Fibroblast of lung (primary cell): ENCODE results near the gene TC2N. TPM values are rescaled to one million over a fixed set of nuclear protein-coding genes. Genes with fewer than 3 reads are reported as not detected.
A peak's percentile ranks its signal among the peaks of the same experiment; 100 is the strongest.

Source experiments
- DNase-seq, 2 donors: peaks; one replicate each; pipeline versions ENCODE4 v3.0.0 to v3.0.0-alpha.2; 2010; ENCODE audit warnings: low read depth in 2 of 2
- H2AFZ ChIP-seq: 2 replicates; pipeline ENCODE4 v1.5.1; 2012; ENCODE audit warnings: low read length, control low read depth, inconsistent platforms
- H3K27ac ChIP-seq: 2 replicates; pipeline ENCODE4 v1.5.1; 2011; ENCODE audit warnings: low read length, control low read depth; ENCODE audit not compliant: insufficient read depth
- H3K27me3 ChIP-seq: 2 replicates; pipeline ENCODE4 v1.5.1; 2011; ENCODE audit warnings: mild to moderate bottlenecking, low read length; ENCODE audit not compliant: control insufficient read depth, insufficient read depth
- H3K36me3 ChIP-seq: 2 replicates; pipeline ENCODE4 v1.5.1; 2011; ENCODE audit warnings: low read length; ENCODE audit not compliant: control insufficient read depth, insufficient read depth
- H3K4me1 ChIP-seq: 2 replicates; pipeline ENCODE4 v1.5.1; 2011; ENCODE audit warnings: low read length; ENCODE audit not compliant: control insufficient read depth, insufficient read depth; ENCODE audit errors: extremely low read depth
- H3K4me2 ChIP-seq: 2 replicates; pipeline ENCODE4 v1.5.1; 2011; ENCODE audit warnings: low read length, control low read depth; ENCODE audit not compliant: insufficient read depth; ENCODE audit errors: extremely low read depth
- H3K4me3 ChIP-seq, 4 experiments: fragments of 200-600 bp in 1 of 4; sonication (generic) in 1 of 4; replicated peaks in 1 of 4; 2 replicates each; pipeline ENCODE4 v1.5.1; 2011 to 2016; ENCODE audit warnings: low read length in 4 of 4, low read depth in 3 of 4, mild to moderate bottlenecking in 3 of 4, control low read depth in 2 of 4, inconsistent platforms in 1 of 4, mixed read lengths in 1 of 4; ENCODE audit not compliant: insufficient read depth in 1 of 4; ENCODE audit errors: control extremely low read depth in 1 of 4
- H3K79me2 ChIP-seq: 2 replicates; pipeline ENCODE4 v1.5.1; 2012; ENCODE audit warnings: mild to moderate bottlenecking, low read length, inconsistent platforms; ENCODE audit not compliant: control insufficient read depth, insufficient read depth
- H3K9ac ChIP-seq: 2 replicates; pipeline ENCODE4 v1.5.1; 2011; ENCODE audit warnings: mild to moderate bottlenecking, low read length, control low read depth; ENCODE audit not compliant: insufficient read depth
- H3K9me3 ChIP-seq: 2 replicates; pipeline ENCODE4 v1.5.1; 2012; ENCODE audit warnings: low read depth, low read length; ENCODE audit not compliant: control insufficient read depth, insufficient read depth
- H4K20me1 ChIP-seq: 2 replicates; pipeline ENCODE4 v1.5.1; 2011; ENCODE audit warnings: low read length; ENCODE audit not compliant: control insufficient read depth, insufficient read depth; ENCODE audit errors: extremely low read depth
- EZH2 ChIP-seq: IDR thresholded peaks from 2 replicates; pipeline ENCODE4 v1.5.1; 2012; ENCODE audit warnings: low read length, control low read depth, mild to moderate bottlenecking; ENCODE audit errors: missing control alignments
- polyA plus RNA-seq, 2 donors: library from polyadenylated mRNA; depleted of rRNA in 1 of 2; stranded (reverse) in 1 of 2; unstranded in 1 of 2; fragments of >200 nt; gene quantifications; 2 replicates each; pipeline ENCODE4 v1.2.1, GENCODE V29; 2011 to 2012; ENCODE audit warnings: missing spikeins in 1 of 2
- total RNA-seq: library from RNA; depleted of rRNA; stranded (reverse); fragments of >200 nt; gene quantifications from 2 replicates; pipeline ENCODE4 v1.2.1, GENCODE V29; 2014
- TF ChIP-seq, protein P1 (sequence below), 2 donors: IDR thresholded peaks in 1 of 2; conservative IDR thresholded peaks in 1 of 2; 1 replicate in 1 of 2; 2 replicates in 1 of 2; pipeline ENCODE4 v1.5.1; 2011 to 2012; ENCODE audit warnings: low read length in 2 of 2, control low read depth in 1 of 2, inconsistent platforms in 1 of 2, low read depth in 1 of 2, mild to moderate bottlenecking in 1 of 2

TC2N gene
- total and polyA plus RNA-seq, 2 donors (not counting 1 experiment from before 2014, with no cell fraction given), result 0.19 to 0.83 TPM

DNA sequence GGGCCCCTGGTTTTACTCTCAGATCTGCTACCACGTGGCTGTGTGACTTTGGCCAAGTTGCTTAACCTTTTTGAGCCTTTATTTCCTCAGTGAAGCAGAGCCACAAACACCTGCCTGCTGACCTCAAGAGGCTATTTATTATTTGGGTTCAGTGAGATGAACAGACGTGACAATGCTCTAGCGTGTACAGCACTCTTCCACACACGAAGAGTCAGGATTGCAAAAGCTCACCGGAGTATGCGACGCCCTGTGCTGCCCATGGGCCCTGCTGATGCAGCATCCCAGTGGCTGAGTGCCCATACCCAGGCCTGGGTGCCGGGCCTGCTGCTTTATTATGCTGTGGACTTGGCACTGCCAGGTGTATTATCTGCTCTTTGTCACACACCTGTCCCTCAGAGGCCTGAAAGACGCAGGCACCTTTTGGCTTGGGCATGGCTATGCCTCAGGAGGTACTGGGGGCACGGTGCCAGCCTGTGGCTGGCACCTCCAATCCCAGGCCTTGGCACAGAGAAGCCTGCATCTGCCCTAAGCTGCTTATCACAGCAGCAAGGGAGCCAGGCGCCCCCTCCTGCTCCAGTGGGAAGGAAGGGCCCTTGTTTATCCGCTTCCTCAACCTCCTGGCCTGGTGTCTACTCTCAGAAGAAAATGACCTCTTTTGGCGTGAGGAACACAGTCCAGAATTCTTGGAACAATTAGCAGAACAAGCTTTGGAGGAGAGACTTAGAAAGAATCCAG, 22.3 kb upstream of the TC2N start:
- H3K4me1 ChIP-seq, result no peaks in the 10 kb centered on the region
- no peak overlapping the region for H3K27ac ChIP-seq
- no peak overlapping the region for H3K9ac ChIP-seq
- DNase-seq, result no peak
- H4K20me1 ChIP-seq, result no peaks in the 10 kb centered on the region
- no peak overlapping the region for H3K4me3 ChIP-seq
- H3K27me3 ChIP-seq, result no peaks in the 10 kb centered on the region
- H3K36me3 ChIP-seq, result peaks cover 2% of the 10 kb centered on the region
- no peaks in the 10 kb centered on the region for H3K9me3 ChIP-seq
- TF ChIP-seq EZH2, result no peak
- H3K4me2 ChIP-seq, result no peak overlapping the region
- H2AFZ ChIP-seq, result no peak overlapping the region
- no peaks in the 10 kb centered on the region for H3K79me2 ChIP-seq

DNA sequence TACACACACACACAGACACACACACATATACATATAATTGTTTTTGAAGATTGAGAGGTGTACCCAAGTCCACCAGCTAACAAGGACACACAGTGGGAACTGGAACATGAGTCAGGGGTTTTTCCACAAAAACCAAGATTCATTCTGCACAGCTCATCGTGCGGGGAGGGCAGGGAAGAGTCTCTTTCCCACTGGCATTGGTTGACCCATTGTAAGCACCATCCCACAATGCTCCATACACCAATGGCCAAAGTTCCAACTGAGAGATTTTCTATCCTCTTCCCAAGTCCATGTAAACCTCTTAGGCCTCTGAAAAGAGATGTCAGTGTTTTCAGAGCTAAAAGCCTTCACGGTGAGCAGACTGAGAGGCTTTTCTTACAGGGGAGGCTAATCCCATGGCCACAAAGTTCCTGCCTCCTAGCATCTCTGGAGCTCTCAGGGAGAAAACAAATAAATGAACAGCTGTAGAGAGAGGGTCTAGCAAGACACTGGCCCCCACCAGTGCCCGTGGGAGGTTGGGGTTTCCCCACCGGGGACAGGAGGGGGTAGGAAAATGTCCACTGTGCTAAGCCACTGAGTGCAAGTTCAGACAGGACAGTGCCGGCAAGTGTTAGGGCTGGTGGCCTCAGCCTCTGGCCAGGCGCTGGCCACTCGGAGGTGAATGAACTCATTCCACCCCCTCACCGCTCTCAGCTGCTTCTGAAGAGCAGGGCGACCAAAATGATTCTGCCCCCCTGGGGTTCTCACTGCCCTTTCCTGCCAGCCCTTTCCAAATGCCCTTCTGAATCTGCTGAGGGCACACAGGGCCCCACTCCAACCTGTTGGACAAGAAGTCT, 21.5 kb upstream of the TC2N start:
- H3K9ac ChIP-seq, result no peak overlapping the region

DNA sequence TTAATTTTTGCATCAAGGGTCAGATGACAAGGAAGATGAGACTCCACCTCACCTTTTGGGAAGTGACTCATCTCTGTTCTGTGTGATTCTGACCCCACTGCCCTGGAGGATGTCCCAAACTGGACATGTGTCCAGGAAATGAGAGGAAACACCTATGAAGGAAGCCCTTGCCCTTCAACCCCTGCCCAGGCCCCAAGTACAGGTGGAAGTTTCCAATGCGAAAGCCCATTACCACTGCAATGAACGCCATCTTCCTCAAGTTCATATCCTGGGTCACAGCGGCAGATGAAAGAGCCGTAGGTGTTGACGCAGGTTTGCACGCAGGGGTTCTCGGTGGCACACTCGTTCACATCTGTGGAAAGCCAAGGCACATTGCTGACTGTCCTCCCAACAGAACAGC, 19.6 kb upstream of the TC2N start:
- TF ChIP-seq, protein P1, sequence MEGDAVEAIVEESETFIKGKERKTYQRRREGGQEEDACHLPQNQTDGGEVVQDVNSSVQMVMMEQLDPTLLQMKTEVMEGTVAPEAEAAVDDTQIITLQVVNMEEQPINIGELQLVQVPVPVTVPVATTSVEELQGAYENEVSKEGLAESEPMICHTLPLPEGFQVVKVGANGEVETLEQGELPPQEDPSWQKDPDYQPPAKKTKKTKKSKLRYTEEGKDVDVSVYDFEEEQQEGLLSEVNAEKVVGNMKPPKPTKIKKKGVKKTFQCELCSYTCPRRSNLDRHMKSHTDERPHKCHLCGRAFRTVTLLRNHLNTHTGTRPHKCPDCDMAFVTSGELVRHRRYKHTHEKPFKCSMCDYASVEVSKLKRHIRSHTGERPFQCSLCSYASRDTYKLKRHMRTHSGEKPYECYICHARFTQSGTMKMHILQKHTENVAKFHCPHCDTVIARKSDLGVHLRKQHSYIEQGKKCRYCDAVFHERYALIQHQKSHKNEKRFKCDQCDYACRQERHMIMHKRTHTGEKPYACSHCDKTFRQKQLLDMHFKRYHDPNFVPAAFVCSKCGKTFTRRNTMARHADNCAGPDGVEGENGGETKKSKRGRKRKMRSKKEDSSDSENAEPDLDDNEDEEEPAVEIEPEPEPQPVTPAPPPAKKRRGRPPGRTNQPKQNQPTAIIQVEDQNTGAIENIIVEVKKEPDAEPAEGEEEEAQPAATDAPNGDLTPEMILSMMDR (conservative IDR thresholded peaks at IDR 0.05 in 1 of 2, IDR thresholded peaks at IDR 0.05 in 1 of 2; ENCODE audit: low read depth in 1 of 2, low read length in 2 of 2), result no peak
- TF ChIP-seq EZH2, result no peak
- Histone ChIP-seq H3K27ac (no peak overlapping the region), H4K20me1 (no peaks in the 10 kb centered on the region), H3K9me3 (no peaks in the 10 kb centered on the region), H3K79me2 (no peaks in the 10 kb centered on the region), H3K27me3 (no peaks in the 10 kb centered on the region), H3K4me3 (no peak overlapping the region), H3K4me1 (no peaks in the 10 kb centered on the region), H3K36me3 (peaks cover 2% of the 10 kb centered on the region), H3K9ac (no peak overlapping the region), H3K4me2 (no peak overlapping the region), H2AFZ (no peak overlapping the region)
- DNase-seq, result no peak

More for the DNA sequence above, 21.5 kb upstream of the TC2N start:
- TF ChIP-seq, protein P1 (conservative IDR thresholded peaks at IDR 0.05 in 1 of 2, IDR thresholded peaks at IDR 0.05 in 1 of 2; ENCODE audit: low read depth in 1 of 2, low read length in 2 of 2), result no peak
- TF ChIP-seq EZH2, result no peak
- no peak overlapping the region for H3K27ac ChIP-seq
- H3K9me3 ChIP-seq, result no peaks in the 10 kb centered on the region
- H3K79me2 ChIP-seq, result no peaks in the 10 kb centered on the region
- peaks cover 2% of the 10 kb centered on the region for H3K36me3 ChIP-seq
- H3K4me1 ChIP-seq, result no peaks in the 10 kb centered on the region
- H3K27me3 ChIP-seq, result no peaks in the 10 kb centered on the region
- H3K4me2 ChIP-seq, result no peak overlapping the region
- peak in 1 of 2 donors; percentile 28 for DNase-seq
- no peaks in the 10 kb centered on the region for H4K20me1 ChIP-seq
- no peak overlapping the region for H2AFZ ChIP-seq
- H3K4me3 ChIP-seq, result no peak overlapping the region
